GM06990 (cell line): ENCODE data around the gene LPP.
"Not testable (repeated sequence)": the region's sequence is repeated elsewhere in the genome, so short reads cannot be mapped to it uniquely, and the experiment has no call there.

Source experiments
- DNase-seq: peaks from one replicate; pipeline ENCODE4 v3.0.0-alpha.2; 2011; ENCODE audit not compliant: insufficient read length; ENCODE audit errors: extremely low read depth
- H3K27me3 ChIP-seq: replicated peaks from 2 replicates; pipeline ENCODE4 v1.6.0; 2011; ENCODE audit warnings: low read length; ENCODE audit not compliant: control insufficient read depth, insufficient read depth
- H3K36me3 ChIP-seq: 2 replicates; pipeline ENCODE4 v1.5.1; 2011; ENCODE audit warnings: low read length; ENCODE audit not compliant: control insufficient read depth, insufficient read depth
- H3K4me3 ChIP-seq: replicated peaks from 2 replicates; pipeline ENCODE4 v1.5.1; 2011; ENCODE audit warnings: low read depth, mild to moderate bottlenecking, control low read depth, low read length
- CTCF ChIP-seq: IDR thresholded peaks from 2 replicates; pipeline ENCODE4 v1.5.1; 2011; ENCODE audit warnings: low read length, control low read depth, mild to moderate bottlenecking, inconsistent platforms; ENCODE audit not compliant: insufficient read depth, poor library complexity, severe bottlenecking

The LPP gene

GRCh38 chr3:188605905-188606304 lies 451.9 kb downstream of the LPP start:
- DNase-seq: no peak
- no peaks in the 10 kb centered on the region for H3K27me3 ChIP-seq
- no peak for TF ChIP-seq CTCF
- no peak overlapping the region for H3K4me3 ChIP-seq
- H3K36me3 ChIP-seq: no peaks in the 10 kb centered on the region

GRCh38 chr3:188607805-188608315 lies 453.9 kb downstream of the LPP start:
- DNase-seq: no peak

DNA sequence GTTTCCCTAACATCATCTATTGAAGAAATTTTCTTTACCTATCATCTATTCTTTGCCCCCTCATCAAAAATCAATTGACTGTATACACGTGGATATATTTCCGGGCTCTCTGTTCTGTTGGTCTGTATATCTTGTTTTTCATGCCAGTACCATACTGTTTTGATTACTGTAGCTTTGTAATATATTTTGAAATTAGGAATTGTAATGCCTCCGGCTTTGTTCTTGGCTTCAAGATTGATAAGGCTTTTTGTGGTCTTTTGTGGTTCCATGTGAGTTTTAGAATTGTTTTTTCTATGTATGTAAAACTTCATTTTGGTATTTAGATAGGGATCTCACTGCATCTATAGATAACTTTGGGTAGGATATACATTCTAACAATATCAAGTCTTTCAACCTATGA lies 454.4 kb downstream of the LPP start:
- no peak for TF ChIP-seq CTCF
- DNase-seq: no peak
- H3K27me3 ChIP-seq: no peaks in the 10 kb centered on the region
- no peaks in the 10 kb centered on the region for H3K36me3 ChIP-seq
- no peak overlapping the region for H3K4me3 ChIP-seq

More at GRCh38 chr3:188607805-188608315, 453.9 kb downstream of the LPP start:
- H3K4me3 ChIP-seq: no peak overlapping the region
- no peaks in the 10 kb centered on the region for H3K27me3 ChIP-seq
- no peak for TF ChIP-seq CTCF
- H3K36me3 ChIP-seq: no peaks in the 10 kb centered on the region

- DNase-seq, H3K4me3 ChIP-seq, H3K27me3 ChIP-seq, H3K36me3 ChIP-seq: not testable (repeated sequence)
Observed at GRCh38 chr3:188613721-188614120, 459.8 kb downstream of the LPP start.

GRCh38 chr3:188617270-188617669 lies 463.3 kb downstream of the LPP start:
- TF ChIP-seq CTCF: no peak
- Histone ChIP-seq H3K4me3 (no peak overlapping the region), H3K36me3 (no peaks in the 10 kb centered on the region), H3K27me3 (no peaks in the 10 kb centered on the region)
- DNase-seq: no peak

GRCh38 chr3:188617988-188618701 lies 464.2 kb downstream of the LPP start:
- H3K4me3 ChIP-seq: no peak overlapping the region
- TF ChIP-seq CTCF: no peak
- DNase-seq: no peak

More at GRCh38 chr3:188617988-188618701, 464.2 kb downstream of the LPP start:
- no peaks in the 10 kb centered on the region for H3K36me3 ChIP-seq
- H3K27me3 ChIP-seq: no peaks in the 10 kb centered on the region
